GM23248 (cell line): ENCODE measurements around the gene PDE3A.

ENCODE experiments used
- EZH2 ChIP-seq: fragments of 200-600 bp; sonication (generic); IDR thresholded peaks from 2 replicates; pipeline ENCODE4 v1.6.1; 2018; ENCODE audit warnings: antibody characterized with exemption, mild to moderate bottlenecking; ENCODE audit not compliant: insufficient read depth, poor library complexity, severe bottlenecking
- EZH2phosphoT487 ChIP-seq: fragments of 200-600 bp; sonication (generic); IDR thresholded peaks from 2 replicates; pipeline ENCODE4 v1.6.1; 2018; ENCODE audit warnings: antibody characterized with exemption, moderate library complexity, mild to moderate bottlenecking, low read depth; ENCODE audit not compliant: insufficient read depth

DNA sequence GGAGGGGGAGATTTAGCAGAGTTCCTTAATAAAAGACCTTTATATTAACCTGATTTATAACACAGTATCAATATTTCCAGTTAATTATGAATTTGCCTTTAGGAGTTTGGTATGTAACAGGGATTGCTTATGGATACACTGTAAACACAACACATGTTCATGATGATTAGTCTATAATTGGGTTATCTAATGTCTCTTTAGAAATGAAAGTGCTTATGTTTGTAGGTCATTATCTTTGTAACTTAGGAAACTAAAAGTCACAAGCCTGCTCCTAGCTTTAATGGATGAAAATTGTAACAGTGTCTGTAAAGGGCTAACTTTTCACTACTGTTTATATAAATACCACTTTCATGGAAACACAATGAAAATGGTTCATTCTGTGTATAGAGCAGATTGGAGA is 9.4 kb downstream of the PDE3A start:
- TF ChIP-seq EZH2phosphoT487 (no peak), EZH2 (no peak)
